ENCODE data around the gene DPCD. TPM values are rescaled to one million over a fixed set of nuclear protein-coding genes. Genes with fewer than 3 reads are reported as not detected.

Gene DPCD
- total and polyA plus RNA-seq, 2 of the 8 experiments (the other 6 are each of a cell fraction or from before 2014, with no cell fraction given), result 21.2 to 31.4 TPM

DNA sequence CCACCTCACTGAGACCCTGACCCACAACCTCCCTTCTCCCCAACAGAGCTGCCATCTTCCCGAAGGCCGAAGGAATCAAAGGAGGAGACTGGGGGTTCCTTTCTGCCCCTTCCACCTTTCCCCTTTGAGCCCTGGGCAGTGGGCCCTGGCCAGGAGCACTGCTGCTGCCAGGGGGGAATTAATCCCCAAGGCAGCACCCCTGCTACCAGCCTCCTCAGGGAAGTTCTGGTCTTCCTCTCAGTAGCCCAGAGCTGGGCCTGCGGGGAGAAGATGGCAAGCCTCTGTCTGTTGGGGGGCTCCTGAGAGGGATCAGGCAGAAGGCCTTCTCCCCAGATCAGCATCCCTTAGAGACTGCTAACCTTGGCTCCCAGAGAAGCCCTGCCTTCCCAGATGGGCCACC lies 25.5 kb downstream of the DPCD start (continued):
- TF ChIP-seq, protein P1, sequence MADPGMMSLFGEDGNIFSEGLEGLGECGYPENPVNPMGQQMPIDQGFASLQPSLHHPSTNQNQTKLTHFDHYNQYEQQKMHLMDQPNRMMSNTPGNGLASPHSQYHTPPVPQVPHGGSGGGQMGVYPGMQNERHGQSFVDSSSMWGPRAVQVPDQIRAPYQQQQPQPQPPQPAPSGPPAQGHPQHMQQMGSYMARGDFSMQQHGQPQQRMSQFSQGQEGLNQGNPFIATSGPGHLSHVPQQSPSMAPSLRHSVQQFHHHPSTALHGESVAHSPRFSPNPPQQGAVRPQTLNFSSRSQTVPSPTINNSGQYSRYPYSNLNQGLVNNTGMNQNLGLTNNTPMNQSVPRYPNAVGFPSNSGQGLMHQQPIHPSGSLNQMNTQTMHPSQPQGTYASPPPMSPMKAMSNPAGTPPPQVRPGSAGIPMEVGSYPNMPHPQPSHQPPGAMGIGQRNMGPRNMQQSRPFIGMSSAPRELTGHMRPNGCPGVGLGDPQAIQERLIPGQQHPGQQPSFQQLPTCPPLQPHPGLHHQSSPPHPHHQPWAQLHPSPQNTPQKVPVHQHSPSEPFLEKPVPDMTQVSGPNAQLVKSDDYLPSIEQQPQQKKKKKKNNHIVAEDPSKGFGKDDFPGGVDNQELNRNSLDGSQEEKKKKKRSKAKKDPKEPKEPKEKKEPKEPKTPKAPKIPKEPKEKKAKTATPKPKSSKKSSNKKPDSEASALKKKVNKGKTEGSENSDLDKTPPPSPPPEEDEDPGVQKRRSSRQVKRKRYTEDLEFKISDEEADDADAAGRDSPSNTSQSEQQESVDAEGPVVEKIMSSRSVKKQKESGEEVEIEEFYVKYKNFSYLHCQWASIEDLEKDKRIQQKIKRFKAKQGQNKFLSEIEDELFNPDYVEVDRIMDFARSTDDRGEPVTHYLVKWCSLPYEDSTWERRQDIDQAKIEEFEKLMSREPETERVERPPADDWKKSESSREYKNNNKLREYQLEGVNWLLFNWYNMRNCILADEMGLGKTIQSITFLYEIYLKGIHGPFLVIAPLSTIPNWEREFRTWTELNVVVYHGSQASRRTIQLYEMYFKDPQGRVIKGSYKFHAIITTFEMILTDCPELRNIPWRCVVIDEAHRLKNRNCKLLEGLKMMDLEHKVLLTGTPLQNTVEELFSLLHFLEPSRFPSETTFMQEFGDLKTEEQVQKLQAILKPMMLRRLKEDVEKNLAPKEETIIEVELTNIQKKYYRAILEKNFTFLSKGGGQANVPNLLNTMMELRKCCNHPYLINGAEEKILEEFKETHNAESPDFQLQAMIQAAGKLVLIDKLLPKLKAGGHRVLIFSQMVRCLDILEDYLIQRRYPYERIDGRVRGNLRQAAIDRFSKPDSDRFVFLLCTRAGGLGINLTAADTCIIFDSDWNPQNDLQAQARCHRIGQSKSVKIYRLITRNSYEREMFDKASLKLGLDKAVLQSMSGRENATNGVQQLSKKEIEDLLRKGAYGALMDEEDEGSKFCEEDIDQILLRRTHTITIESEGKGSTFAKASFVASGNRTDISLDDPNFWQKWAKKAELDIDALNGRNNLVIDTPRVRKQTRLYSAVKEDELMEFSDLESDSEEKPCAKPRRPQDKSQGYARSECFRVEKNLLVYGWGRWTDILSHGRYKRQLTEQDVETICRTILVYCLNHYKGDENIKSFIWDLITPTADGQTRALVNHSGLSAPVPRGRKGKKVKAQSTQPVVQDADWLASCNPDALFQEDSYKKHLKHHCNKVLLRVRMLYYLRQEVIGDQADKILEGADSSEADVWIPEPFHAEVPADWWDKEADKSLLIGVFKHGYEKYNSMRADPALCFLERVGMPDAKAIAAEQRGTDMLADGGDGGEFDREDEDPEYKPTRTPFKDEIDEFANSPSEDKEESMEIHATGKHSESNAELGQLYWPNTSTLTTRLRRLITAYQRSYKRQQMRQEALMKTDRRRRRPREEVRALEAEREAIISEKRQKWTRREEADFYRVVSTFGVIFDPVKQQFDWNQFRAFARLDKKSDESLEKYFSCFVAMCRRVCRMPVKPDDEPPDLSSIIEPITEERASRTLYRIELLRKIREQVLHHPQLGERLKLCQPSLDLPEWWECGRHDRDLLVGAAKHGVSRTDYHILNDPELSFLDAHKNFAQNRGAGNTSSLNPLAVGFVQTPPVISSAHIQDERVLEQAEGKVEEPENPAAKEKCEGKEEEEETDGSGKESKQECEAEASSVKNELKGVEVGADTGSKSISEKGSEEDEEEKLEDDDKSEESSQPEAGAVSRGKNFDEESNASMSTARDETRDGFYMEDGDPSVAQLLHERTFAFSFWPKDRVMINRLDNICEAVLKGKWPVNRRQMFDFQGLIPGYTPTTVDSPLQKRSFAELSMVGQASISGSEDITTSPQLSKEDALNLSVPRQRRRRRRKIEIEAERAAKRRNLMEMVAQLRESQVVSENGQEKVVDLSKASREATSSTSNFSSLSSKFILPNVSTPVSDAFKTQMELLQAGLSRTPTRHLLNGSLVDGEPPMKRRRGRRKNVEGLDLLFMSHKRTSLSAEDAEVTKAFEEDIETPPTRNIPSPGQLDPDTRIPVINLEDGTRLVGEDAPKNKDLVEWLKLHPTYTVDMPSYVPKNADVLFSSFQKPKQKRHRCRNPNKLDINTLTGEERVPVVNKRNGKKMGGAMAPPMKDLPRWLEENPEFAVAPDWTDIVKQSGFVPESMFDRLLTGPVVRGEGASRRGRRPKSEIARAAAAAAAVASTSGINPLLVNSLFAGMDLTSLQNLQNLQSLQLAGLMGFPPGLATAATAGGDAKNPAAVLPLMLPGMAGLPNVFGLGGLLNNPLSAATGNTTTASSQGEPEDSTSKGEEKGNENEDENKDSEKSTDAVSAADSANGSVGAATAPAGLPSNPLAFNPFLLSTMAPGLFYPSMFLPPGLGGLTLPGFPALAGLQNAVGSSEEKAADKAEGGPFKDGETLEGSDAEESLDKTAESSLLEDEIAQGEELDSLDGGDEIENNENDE (IDR thresholded peaks at IDR 0.05; ENCODE audit: insufficient replicate concordance, low read length), result no peak
- no peak for TF ChIP-seq MAFK (IDR thresholded peaks at IDR 0.05; ENCODE audit: low read depth, low read length)
- TF ChIP-seq EP300 (IDR thresholded peaks at IDR 0.05; ENCODE audit: borderline replicate concordance in 1 of 2, low read depth in 2 of 2, low read length in 2 of 2), result no peak
- no peak for TF ChIP-seq HDAC6 (IDR thresholded peaks at IDR 0.05; ENCODE audit: low read depth, low read length)
- TF ChIP-seq BACH1 (IDR thresholded peaks at IDR 0.05; ENCODE audit: low read length), result no peak
- no peak for TF ChIP-seq SP1 (IDR thresholded peaks at IDR 0.05; ENCODE audit: low read depth, low read length)
- TF ChIP-seq NANOG (IDR thresholded peaks at IDR 0.05; ENCODE audit: insufficient read depth, low read depth, low read length, poor library complexity, severe bottlenecking), result no peak
- TF ChIP-seq, protein P2, sequence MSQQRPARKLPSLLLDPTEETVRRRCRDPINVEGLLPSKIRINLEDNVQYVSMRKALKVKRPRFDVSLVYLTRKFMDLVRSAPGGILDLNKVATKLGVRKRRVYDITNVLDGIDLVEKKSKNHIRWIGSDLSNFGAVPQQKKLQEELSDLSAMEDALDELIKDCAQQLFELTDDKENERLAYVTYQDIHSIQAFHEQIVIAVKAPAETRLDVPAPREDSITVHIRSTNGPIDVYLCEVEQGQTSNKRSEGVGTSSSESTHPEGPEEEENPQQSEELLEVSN (IDR thresholded peaks at IDR 0.05), result no peak
- no peak for TF ChIP-seq SP2 (IDR thresholded peaks at IDR 0.05; ENCODE audit: low read length)
- TF ChIP-seq SIN3A (conservative IDR thresholded peaks at IDR 0.05 in 1 of 2, IDR thresholded peaks at IDR 0.05 in 1 of 2; ENCODE audit: low read depth in 1 of 2, low read length in 2 of 2), result no peak

Data from H1 (cell line).